Measurements from ENCODE around the gene MAML2.

- TF ChIP-seq CTCF (conservative IDR thresholded peaks at IDR 0.05) (no peak), ZFX (IDR thresholded peaks at IDR 0.05) (no peak)
Observed at GRCh38 chr11:96035740-96036078, 307.3 kb downstream of the MAML2 start.

Measured in C4-2B (cell line).